AG10803 (cell line): ENCODE results near the gene SSBP4.
"Not testable (repeated sequence)": the region's sequence is repeated elsewhere in the genome, so short reads cannot be mapped to it uniquely, and the experiment has no call there.

Experiments
- DNase-seq: peaks from one replicate; pipeline ENCODE4 v3.0.0; 2010; ENCODE audit warnings: low read depth
- H3K4me3 ChIP-seq: 2 replicates; pipeline ENCODE4 v1.5.1; 2011; ENCODE audit warnings: mild to moderate bottlenecking, low read length, control low read depth
- TF ChIP-seq, protein P1 (sequence below): conservative IDR thresholded peaks from 2 replicates; pipeline ENCODE4 v1.5.1; 2011; ENCODE audit warnings: mild to moderate bottlenecking, low read length, control low read depth, inconsistent platforms

SSBP4 gene

GRCh38 chr19:18396471-18397241 lies 22.5 kb upstream of the SSBP4 start:
- H3K4me3 ChIP-seq = no peak overlapping the region
- DNase-seq = no peak
- TF ChIP-seq, protein P1, sequence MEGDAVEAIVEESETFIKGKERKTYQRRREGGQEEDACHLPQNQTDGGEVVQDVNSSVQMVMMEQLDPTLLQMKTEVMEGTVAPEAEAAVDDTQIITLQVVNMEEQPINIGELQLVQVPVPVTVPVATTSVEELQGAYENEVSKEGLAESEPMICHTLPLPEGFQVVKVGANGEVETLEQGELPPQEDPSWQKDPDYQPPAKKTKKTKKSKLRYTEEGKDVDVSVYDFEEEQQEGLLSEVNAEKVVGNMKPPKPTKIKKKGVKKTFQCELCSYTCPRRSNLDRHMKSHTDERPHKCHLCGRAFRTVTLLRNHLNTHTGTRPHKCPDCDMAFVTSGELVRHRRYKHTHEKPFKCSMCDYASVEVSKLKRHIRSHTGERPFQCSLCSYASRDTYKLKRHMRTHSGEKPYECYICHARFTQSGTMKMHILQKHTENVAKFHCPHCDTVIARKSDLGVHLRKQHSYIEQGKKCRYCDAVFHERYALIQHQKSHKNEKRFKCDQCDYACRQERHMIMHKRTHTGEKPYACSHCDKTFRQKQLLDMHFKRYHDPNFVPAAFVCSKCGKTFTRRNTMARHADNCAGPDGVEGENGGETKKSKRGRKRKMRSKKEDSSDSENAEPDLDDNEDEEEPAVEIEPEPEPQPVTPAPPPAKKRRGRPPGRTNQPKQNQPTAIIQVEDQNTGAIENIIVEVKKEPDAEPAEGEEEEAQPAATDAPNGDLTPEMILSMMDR = no peak

DNA sequence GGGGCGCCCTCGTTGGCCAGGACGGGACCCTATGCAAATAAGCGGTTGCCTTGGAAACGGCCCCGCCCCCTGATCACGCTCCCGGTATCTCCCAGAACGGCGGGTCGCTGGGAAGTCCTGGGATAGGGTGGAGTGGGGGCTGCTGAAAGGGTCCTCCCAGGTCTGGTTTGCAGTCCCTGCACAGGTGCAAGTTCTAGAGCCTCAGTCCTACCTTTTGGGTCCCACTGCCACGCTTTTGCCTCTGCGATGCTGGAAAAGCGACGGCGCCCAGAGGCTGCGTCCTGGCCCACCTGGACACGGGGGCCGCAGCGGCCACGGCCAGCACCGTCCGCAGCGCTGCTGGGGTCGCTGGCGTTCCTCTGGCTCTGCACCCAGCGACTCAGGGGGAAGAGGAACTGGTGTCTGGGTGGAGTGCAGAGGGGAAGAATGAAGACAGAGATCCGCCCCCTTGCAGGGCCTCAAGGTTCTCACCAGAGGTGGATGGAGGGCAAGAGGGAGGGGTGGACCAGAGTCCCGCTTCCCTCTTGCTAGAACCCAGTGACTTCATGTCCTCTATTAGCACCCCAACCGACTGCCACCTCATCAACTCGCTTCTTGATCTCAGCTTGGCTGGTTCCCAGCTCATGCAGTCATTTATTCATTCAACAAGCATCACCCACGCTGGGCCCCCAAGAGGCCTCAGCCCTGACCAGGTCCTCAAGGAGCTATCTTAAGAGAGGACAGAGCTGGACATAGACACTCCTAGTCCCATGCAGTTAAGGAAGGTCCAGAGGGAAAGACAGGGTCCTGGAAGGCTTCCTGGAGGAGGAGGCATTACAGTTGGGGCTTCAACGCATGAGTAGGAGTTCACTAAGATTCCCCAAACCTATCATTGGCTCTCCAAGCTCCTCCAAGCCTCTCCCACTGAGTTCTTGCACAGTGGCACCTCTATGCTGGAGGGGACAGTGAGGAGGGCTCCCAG lies 21.7 kb upstream of the SSBP4 start, which contains the start of gene LRRC25:
TSS of gene LRRC25 (minus strand) at position 381 of the 961 bp plus-strand sequence. CDS start 659 bp downstream, outside the sequence.
- no peak for DNase-seq
- TF ChIP-seq, protein P1 = no peak
- no peak within 1 kb of the TSS for H3K4me3 ChIP-seq

DNA sequence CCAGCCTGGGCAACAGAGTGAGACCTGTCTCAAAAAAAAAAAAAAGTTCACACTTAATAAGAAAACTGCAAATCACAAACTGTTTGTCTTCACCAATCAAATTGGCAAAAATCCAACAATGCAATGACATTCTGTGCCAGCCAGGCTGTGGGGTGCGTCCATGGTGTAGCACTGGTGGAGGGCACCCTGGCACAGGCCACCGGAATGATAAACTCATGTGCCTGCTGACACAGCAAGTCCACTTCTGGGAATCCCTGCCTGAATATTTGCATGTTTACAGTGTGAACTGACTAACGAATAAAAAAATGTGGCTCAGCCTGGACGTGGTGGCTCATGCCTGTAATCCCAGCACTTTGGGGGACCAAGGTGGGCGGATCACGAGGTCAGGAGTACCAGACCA lies 20.2 kb upstream of the SSBP4 start:
- H3K4me3 ChIP-seq = no peak overlapping the region
- TF ChIP-seq, protein P1 = no peak
- DNase-seq = peak; percentile 73

GRCh38 chr19:18401580-18402112 lies 17.6 kb upstream of the SSBP4 start:
- TF ChIP-seq, protein P1 = peak; percentile 66
- peak; percentile 82 for DNase-seq
- no peak overlapping the region for H3K4me3 ChIP-seq

DNA sequence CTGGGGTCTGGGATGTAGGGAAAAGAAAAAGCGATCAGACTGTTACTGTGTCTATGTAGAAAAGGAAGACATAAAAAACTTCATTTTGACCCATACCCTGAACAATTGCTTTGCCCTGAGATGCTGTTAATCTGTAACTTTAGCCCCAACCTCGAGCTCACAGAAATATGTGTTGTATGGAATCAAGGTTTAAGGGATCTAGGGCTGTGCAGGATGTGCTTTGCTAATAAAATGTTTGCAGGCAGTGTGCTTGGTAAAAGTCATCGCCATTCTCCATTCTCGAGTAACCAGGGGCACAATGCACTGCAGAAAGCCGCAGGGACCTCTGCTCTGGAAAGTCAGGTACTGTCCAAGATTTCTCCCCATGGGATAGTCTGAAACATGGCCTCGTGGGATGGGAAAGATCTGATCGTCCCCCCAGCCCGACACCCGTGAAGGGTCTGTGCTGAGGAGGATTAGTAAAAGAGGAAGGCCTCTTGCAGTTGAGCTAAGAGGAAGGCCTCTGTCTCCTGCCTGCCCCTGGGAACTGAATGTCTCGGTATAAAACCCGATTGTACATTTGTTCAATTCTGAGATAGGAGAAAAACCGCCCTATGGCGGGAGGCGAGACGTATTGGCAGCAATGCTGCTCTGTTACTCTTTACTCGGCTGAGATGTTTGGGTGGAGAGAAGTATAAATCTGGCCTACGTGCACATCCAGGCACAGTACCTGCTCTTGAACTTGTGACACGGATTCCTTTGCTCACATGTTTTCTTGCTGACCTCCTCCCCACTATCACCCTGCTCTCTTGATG lies 16.5 kb upstream of the SSBP4 start:
- H3K4me3 ChIP-seq, DNase-seq: not testable (repeated sequence)

- not testable (repeated sequence) for DNase-seq, H3K4me3 ChIP-seq
Measured at GRCh38 chr19:18405754-18406153, 13.4 kb upstream of the SSBP4 start.

- H3K4me3 ChIP-seq = no peak overlapping the region
- TF ChIP-seq, protein P1 = no peak
- DNase-seq = no peak
Measured at GRCh38 chr19:18406749-18407148, 12.4 kb upstream of the SSBP4 start.
